GM12878 (cell line): Measurements from ENCODE around the gene BLCAP. TPM values are rescaled to one million over a fixed set of nuclear protein-coding genes. Genes with fewer than 3 reads are reported as not detected.

Experiments used
- ATAC-seq: fragments of 200-7000 bp; cut with Tn5 transposase; 3 replicates; pipeline ENCODE4 v1.9.1; 2020; ENCODE audit warnings: mild to moderate bottlenecking, moderate library complexity
- BruUV-seq: library from RNA; stranded (reverse); fragments of 400-500 nt; replicated peaks from 2 replicates; lab custom pipeline; 2021; lab: Mats Ljungman, UMichigan
- CTCF ChIA-PET: fragments of 300-600 bp; sonication (Branson Sonifier 250); formaldehyde crosslinking; extraction: SDS; loops from one replicate; lab custom pipeline; 2021; ENCODE audit warnings: inconsistent platforms; lab: Yijun Ruan, JAX
- POLR2A ChIA-PET: fragments of 350-600 bp; formaldehyde crosslinking; extraction: SDS; loops from one replicate; lab custom pipeline; 2021; ENCODE audit warnings: inconsistent platforms; lab: Charles Lee
- RAD21 ChIA-PET: fragments of 300-600 bp; sonication (Branson Sonifier 250); formaldehyde crosslinking; loops from one replicate; lab custom pipeline; 2023; ENCODE audit warnings: antibody characterized with exemption; ENCODE audit not compliant: unreplicated experiment; lab: Charles Lee
- SMC1A ChIA-PET: fragments of 300-600 bp; sonication (Branson Sonifier 250); formaldehyde crosslinking; loops from one replicate; lab custom pipeline; 2023; ENCODE audit not compliant: unreplicated experiment, uncharacterized antibody; lab: Charles Lee
- DNase-seq: peaks from one replicate; pipeline ENCODE4 v3.0.0-alpha.2; 2011; ENCODE audit warnings: low read depth, low spot score
- FAIRE-seq: peaks from 3 replicates; lab custom pipeline; 2011; peaks lifted over from hg19 to GRCh38; lab: Jason Lieb, UNC
- H2AFZ ChIP-seq: 2 replicates; pipeline ENCODE4 v1.6.0; 2011; ENCODE audit warnings: low read depth, low read length, control low read depth; ENCODE audit not compliant: control insufficient read depth
- H3K27ac ChIP-seq: 2 replicates; pipeline ENCODE4 v1.5.1; 2011; ENCODE audit warnings: control low read depth; ENCODE audit not compliant: control insufficient read depth, insufficient read depth
- H3K27me3 ChIP-seq, 2 experiments: replicated peaks in 1 of 2; 2 replicates each; pipeline versions ENCODE4 v1.6.0 to v1.6.1; 2011; ENCODE audit warnings: low read length in 1 of 2; ENCODE audit not compliant: control insufficient read depth in 2 of 2, insufficient read depth in 2 of 2
- H3K36me3 ChIP-seq, 2 experiments: 2 replicates each; pipeline ENCODE4 v1.5.1; 2011; ENCODE audit warnings: low read length in 1 of 2; ENCODE audit not compliant: control insufficient read depth in 2 of 2, insufficient read depth in 2 of 2
- H3K4me1 ChIP-seq: 2 replicates; pipeline ENCODE4 v1.6.1; 2011; ENCODE audit warnings: mild to moderate bottlenecking, low read length, moderate library complexity, mixed read lengths; ENCODE audit not compliant: control insufficient read depth, insufficient read depth
- H3K4me2 ChIP-seq: 2 replicates; pipeline ENCODE4 v1.6.0; 2011; ENCODE audit warnings: control low read depth; ENCODE audit not compliant: control insufficient read depth, insufficient read depth
- H3K4me3 ChIP-seq: fragments of 200-600 bp; sonication (generic); 2 replicates; pipeline ENCODE4 v1.5.1; 2016
- H3K79me2 ChIP-seq: 2 replicates; pipeline ENCODE4 v1.6.0; 2011; ENCODE audit warnings: low read length; ENCODE audit not compliant: control insufficient read depth, insufficient read depth
- H3K9ac ChIP-seq: 2 replicates; pipeline ENCODE4 v1.8.0; 2011; ENCODE audit warnings: low read length, control low read depth, mixed read lengths; ENCODE audit not compliant: control insufficient read depth, insufficient read depth
- H3K9me3 ChIP-seq: replicated peaks from 3 replicates; pipeline ENCODE4 v1.5.1; 2011; ENCODE audit warnings: mild to moderate bottlenecking, low read length; ENCODE audit not compliant: control insufficient read depth, insufficient read depth
- H4K20me1 ChIP-seq: 2 replicates; pipeline ENCODE4 v1.6.0; 2011; ENCODE audit not compliant: control insufficient read depth, insufficient read depth
- BACH1 ChIP-seq: fragments of 450-650 bp; IDR thresholded peaks from 2 replicates; pipeline ENCODE4 v1.6.1; 2017; ENCODE audit warnings: mild to moderate bottlenecking, borderline replicate concordance
- CEBPZ ChIP-seq: fragments of 150-350 bp; IDR thresholded peaks from 2 replicates; pipeline ENCODE4 v1.6.1; 2016; ENCODE audit warnings: low read depth, low read length
- CHD4 ChIP-seq: fragments of 200-600 bp; sonication (generic); IDR thresholded peaks from 2 replicates; pipeline ENCODE4 v1.6.1; 2016; ENCODE audit warnings: mild to moderate bottlenecking
- CREM ChIP-seq: IDR thresholded peaks from 2 replicates; pipeline ENCODE4 v1.6.1; 2014; ENCODE audit warnings: antibody characterized with exemption, low read depth
- E2F8 ChIP-seq: fragments of 450-650 bp; IDR thresholded peaks from 2 replicates; pipeline ENCODE4 v1.6.1; 2018; ENCODE audit warnings: mild to moderate bottlenecking, low read depth, moderate library complexity; ENCODE audit not compliant: partially characterized antibody
- ESRRA ChIP-seq: IDR thresholded peaks from 2 replicates; pipeline ENCODE4 v1.6.1; 2012; ENCODE audit warnings: mild to moderate bottlenecking, low read length, improper control_type of control experiment
- FOXM1 ChIP-seq: IDR thresholded peaks from 2 replicates; pipeline ENCODE4 v1.6.1; 2012; ENCODE audit warnings: low read depth, mild to moderate bottlenecking, inconsistent platforms, low read length, moderate library complexity
- MYB ChIP-seq: fragments of 150-350 bp; IDR thresholded peaks from 2 replicates; pipeline ENCODE4 v1.6.1; 2014; ENCODE audit warnings: mild to moderate bottlenecking, low read depth, low read length, borderline replicate concordance
- NFYA ChIP-seq: IDR thresholded peaks from 2 replicates; pipeline ENCODE4 v1.6.1; 2011; ENCODE audit warnings: low read depth, mild to moderate bottlenecking, low read length, improper control_type of control experiment, borderline replicate concordance
- NR2C1 ChIP-seq: fragments of 450-650 bp; IDR thresholded peaks from 2 replicates; pipeline ENCODE4 v1.6.1; 2017; ENCODE audit warnings: antibody characterized with exemption, mild to moderate bottlenecking, moderate library complexity
- RELB ChIP-seq: fragments of 450-650 bp; IDR thresholded peaks from 2 replicates; pipeline ENCODE4 v1.6.1; 2017; ENCODE audit warnings: low read depth, mild to moderate bottlenecking, moderate library complexity
- ZNF217 ChIP-seq: fragments of 450-650 bp; IDR thresholded peaks from 2 replicates; pipeline ENCODE4 v1.6.1; 2017; ENCODE audit warnings: antibody characterized with exemption, mild to moderate bottlenecking
- ZSCAN29 ChIP-seq: fragments of 450-650 bp; IDR thresholded peaks from 2 replicates; pipeline ENCODE4 v1.6.1; 2017; ENCODE audit warnings: mild to moderate bottlenecking, moderate library complexity
- WGBS: methylation state at CpG from one replicate; pipeline ENCODE4 v1.1.6; 2016; ENCODE audit warnings: low lambda C conversion rate; ENCODE audit not compliant: insufficient replicate concordance, insufficient coverage; ENCODE audit errors: missing lambda C conversion rate; 5-methylcytosine and 5-hydroxymethylcytosine counted together
- in situ Hi-C: fragments of 300-500 bp; cut with MboI; formaldehyde crosslinking; loops from 9 replicates; pipeline ENCODE4 v1.14.3; 2018; ENCODE audit warnings: mixed read lengths
- intact Hi-C: fragments of 100-400 bp; cut with micrococcal nuclease; formaldehyde crosslinking; loops from one replicate; pipeline ENCODE4 v1.14.2; 2022; ENCODE audit not compliant: unreplicated experiment
- polyA plus RNA-seq, 11 experiments: library from polyadenylated mRNA; depleted of rRNA in 4 of 11; unstranded in 6 of 11; stranded (reverse) in 5 of 11; fragments of >200 nt; fragmentation: Nextera tagmentation in 4 of 11; fragmentation: Illumina TruSeq in 1 of 11; extraction: Ambion mirVana in 4 of 11; extraction: Trizol in 1 of 11; gene quantifications; 1 replicate in 1 of 11; 2 replicates in 10 of 11; pipeline versions ENCODE4 v1.2.1 to v1.2.3, GENCODE V29; 2011 to 2016; ENCODE audit warnings: inconsistent platforms in 2 of 11, missing spikeins in 2 of 11, low read depth in 1 of 11
- total RNA-seq, 4 experiments: library from RNA; depleted of rRNA in 3 of 4; stranded (reverse); fragments of >200 nt in 3 of 4; fragmentation: Illumina TruSeq in 1 of 4; extraction: Trizol in 1 of 4; gene quantifications; 2 replicates each; pipeline versions ENCODE4 v1.2.1 to v1.2.3, GENCODE V29; 2013 to 2021
- TF ChIP-seq, protein P1 (sequence below): fragments of 450-650 bp; IDR thresholded peaks from 2 replicates; pipeline ENCODE4 v1.6.1; 2016; ENCODE audit warnings: mild to moderate bottlenecking
- TF ChIP-seq, protein P2 (sequence below): fragments of 150-350 bp; IDR thresholded peaks from 2 replicates; pipeline ENCODE4 v1.6.1; 2014; ENCODE audit warnings: mild to moderate bottlenecking, low read depth, low read length

Gene BLCAP
- total and polyA plus RNA-seq, 10 of the 15 experiments (the other 5 are each of a cell fraction or from before 2014, with no cell fraction given): 24.6 to 62.3 (median 47.3) TPM

GRCh38 chr20:37558306-37558705 lies 30.6 kb upstream of the BLCAP start:
- H3K4me2 ChIP-seq: no peak overlapping the region
- H3K36me3 ChIP-seq: no peaks in the 10 kb centered on the region
- no peaks in the 10 kb centered on the region for H4K20me1 ChIP-seq
- WGBS: 5% methylated on average over 4 of the region's 4 CpGs
- in situ Hi-C loops: no loop called here
- no TSS peak for BruUV-seq
- DNase-seq: no peak
- FAIRE-seq: no peak
- H3K27me3 ChIP-seq: peaks cover 0 to 2% of the 10 kb centered on the region in 2 experiments; a peak in 2 of 4 replicates
- ChIA-PET SMC1A (interaction anchor here (1.0 kb wide), 1 partner anchor 10 kb away, joined by 4 read pairs; no protein-coding TSS in a partner anchor), POLR2A (no interaction called here), CTCF (interaction anchor here (0.8 to 1.1 kb wide), 2 partner anchors 8 to 80 kb away, joined by 3 read pairs; no protein-coding TSS in a partner anchor), RAD21 (no interaction called here)
- no peaks in the 10 kb centered on the region for H3K4me1 ChIP-seq
- no peak overlapping the region for H3K4me3 ChIP-seq
- no peaks in the 10 kb centered on the region for H3K79me2 ChIP-seq
- no peak overlapping the region for H3K9ac ChIP-seq
- H2AFZ ChIP-seq: no peak overlapping the region
- H3K9me3 ChIP-seq: no peaks in the 10 kb centered on the region
- intact Hi-C loops: no loop called here
- H3K27ac ChIP-seq: no peak overlapping the region
- ATAC-seq: no peak
- no peak for TF ChIP-seq E2F8
- no peak for TF ChIP-seq CREM
- TF ChIP-seq, protein P1, sequence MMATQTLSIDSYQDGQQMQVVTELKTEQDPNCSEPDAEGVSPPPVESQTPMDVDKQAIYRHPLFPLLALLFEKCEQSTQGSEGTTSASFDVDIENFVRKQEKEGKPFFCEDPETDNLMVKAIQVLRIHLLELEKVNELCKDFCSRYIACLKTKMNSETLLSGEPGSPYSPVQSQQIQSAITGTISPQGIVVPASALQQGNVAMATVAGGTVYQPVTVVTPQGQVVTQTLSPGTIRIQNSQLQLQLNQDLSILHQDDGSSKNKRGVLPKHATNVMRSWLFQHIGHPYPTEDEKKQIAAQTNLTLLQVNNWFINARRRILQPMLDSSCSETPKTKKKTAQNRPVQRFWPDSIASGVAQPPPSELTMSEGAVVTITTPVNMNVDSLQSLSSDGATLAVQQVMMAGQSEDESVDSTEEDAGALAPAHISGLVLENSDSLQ: no peak
- TF ChIP-seq NFYA: no peak
- no peak for TF ChIP-seq NR2C1
- TF ChIP-seq CHD4: no peak
- TF ChIP-seq MYB: no peak
- TF ChIP-seq FOXM1: no peak
- TF ChIP-seq ZNF217: no peak
- TF ChIP-seq RELB: no peak
- TF ChIP-seq CEBPZ: no peak
- TF ChIP-seq ZSCAN29: no peak
- TF ChIP-seq BACH1: no peak
- no peak for TF ChIP-seq ESRRA
- TF ChIP-seq, protein P2, sequence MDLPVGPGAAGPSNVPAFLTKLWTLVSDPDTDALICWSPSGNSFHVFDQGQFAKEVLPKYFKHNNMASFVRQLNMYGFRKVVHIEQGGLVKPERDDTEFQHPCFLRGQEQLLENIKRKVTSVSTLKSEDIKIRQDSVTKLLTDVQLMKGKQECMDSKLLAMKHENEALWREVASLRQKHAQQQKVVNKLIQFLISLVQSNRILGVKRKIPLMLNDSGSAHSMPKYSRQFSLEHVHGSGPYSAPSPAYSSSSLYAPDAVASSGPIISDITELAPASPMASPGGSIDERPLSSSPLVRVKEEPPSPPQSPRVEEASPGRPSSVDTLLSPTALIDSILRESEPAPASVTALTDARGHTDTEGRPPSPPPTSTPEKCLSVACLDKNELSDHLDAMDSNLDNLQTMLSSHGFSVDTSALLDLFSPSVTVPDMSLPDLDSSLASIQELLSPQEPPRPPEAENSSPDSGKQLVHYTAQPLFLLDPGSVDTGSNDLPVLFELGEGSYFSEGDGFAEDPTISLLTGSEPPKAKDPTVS: no peak
